IMR-90 (cell line): Measurements from ENCODE around the gene S100A13. TPM values are rescaled to one million over a fixed set of nuclear protein-coding genes. Genes with fewer than 3 reads are reported as not detected.
A peak's percentile ranks its signal among the peaks of the same experiment; 100 is the strongest.

Experiments used
- ATAC-seq: fragments of 200-7000 bp; cut with Tn5 transposase; 2 replicates; pipeline ENCODE4 v1.9.1; 2020; ENCODE audit warnings: low read depth, mild to moderate bottlenecking, moderate library complexity
- BruUV-seq: library from RNA; stranded (reverse); fragments of 400-500 nt; replicated peaks from 2 replicates; lab custom pipeline; 2021; lab: Mats Ljungman, UMichigan
- CTCF ChIA-PET: fragments of 300-600 bp; formaldehyde crosslinking; extraction: SDS; loops from one replicate; lab custom pipeline; 2021; ENCODE audit warnings: antibody characterized with exemption; lab: Yijun Ruan, JAX
- POLR2A ChIA-PET: fragments of 300-600 bp; sonication (Branson Sonifier 250); formaldehyde crosslinking; loops from one replicate; lab custom pipeline; 2022; ENCODE audit warnings: antibody characterized with exemption; ENCODE audit not compliant: unreplicated experiment; lab: Charles Lee
- DNase-seq: peaks from one replicate; pipeline ENCODE4 v3.0.0; 2013
- H2AFZ ChIP-seq: replicated peaks from 2 replicates; pipeline ENCODE3; 2013; ENCODE audit warnings: low read length, mild to moderate bottlenecking; ENCODE audit not compliant: poor library complexity
- H2AK5ac ChIP-seq: 2 replicates; pipeline ENCODE4 v1.6.1; 2013; ENCODE audit warnings: low read depth, low read length, inconsistent platforms
- H2AK9ac ChIP-seq: replicated peaks from 2 replicates; pipeline ENCODE3; 2013; ENCODE audit warnings: mild to moderate bottlenecking, low read depth, low read length, moderate library complexity; ENCODE audit not compliant: poor library complexity
- H2BK120ac ChIP-seq: 2 replicates; pipeline ENCODE4 v1.6.1; 2013; ENCODE audit warnings: low read depth, low read length, inconsistent platforms
- H2BK15ac ChIP-seq: 3 replicates; pipeline ENCODE4 v1.6.1; 2013; ENCODE audit warnings: low read depth, low read length, inconsistent platforms
- H2BK20ac ChIP-seq: 2 replicates; pipeline ENCODE4 v1.6.1; 2013; ENCODE audit warnings: low read depth, mild to moderate bottlenecking, inconsistent platforms, low read length, moderate library complexity
- H2BK5ac ChIP-seq: 2 replicates; pipeline ENCODE4 v1.6.1; 2013; ENCODE audit warnings: mild to moderate bottlenecking, low read depth, low read length, inconsistent platforms; ENCODE audit not compliant: poor library complexity, severe bottlenecking
- H3K14ac ChIP-seq: replicated peaks from 2 replicates; pipeline ENCODE4 v1.6.1; 2013; ENCODE audit warnings: low read depth, low read length, inconsistent platforms
- H3K18ac ChIP-seq: 2 replicates; pipeline ENCODE4 v1.6.1; 2013; ENCODE audit warnings: low read depth, low read length, control low read depth
- H3K23ac ChIP-seq: 2 replicates; pipeline ENCODE4 v1.6.1; 2013; ENCODE audit warnings: low read depth, low read length, inconsistent platforms
- H3K27ac ChIP-seq: 2 replicates; pipeline ENCODE4 v1.5.1; 2013; ENCODE audit warnings: mild to moderate bottlenecking, control low read depth, low read length; ENCODE audit not compliant: insufficient read depth
- H3K27me3 ChIP-seq: 2 replicates; pipeline ENCODE4 v1.6.1; 2013; ENCODE audit warnings: low read length; ENCODE audit not compliant: control insufficient read depth, insufficient read depth
- H3K36me3 ChIP-seq: 2 replicates; pipeline ENCODE4 v1.6.1; 2013; ENCODE audit warnings: low read length, mixed read lengths; ENCODE audit not compliant: control insufficient read depth, insufficient read depth
- H3K4ac ChIP-seq: 2 replicates; pipeline ENCODE4 v1.6.1; 2013; ENCODE audit warnings: low read depth, low read length, inconsistent platforms
- H3K4me1 ChIP-seq: 2 replicates; pipeline ENCODE4 v1.6.1; 2013; ENCODE audit warnings: low read length, mixed read lengths; ENCODE audit not compliant: control insufficient read depth, insufficient read depth
- H3K4me2 ChIP-seq: 2 replicates; pipeline ENCODE4 v1.6.1; 2013; ENCODE audit warnings: low read depth, mild to moderate bottlenecking, control low read depth, low read length, moderate library complexity
- H3K4me3 ChIP-seq: 2 replicates; pipeline ENCODE4 v1.5.1; 2013; ENCODE audit warnings: low read depth, mild to moderate bottlenecking, control low read depth, low read length, moderate library complexity; ENCODE audit not compliant: insufficient read depth
- H3K56ac ChIP-seq: 2 replicates; pipeline ENCODE4 v1.6.1; 2013; ENCODE audit warnings: low read length, inconsistent platforms; ENCODE audit not compliant: insufficient read depth; ENCODE audit errors: extremely low read depth
- H3K79me1 ChIP-seq, 2 experiments: 2 replicates each; pipeline ENCODE4 v1.6.1; 2013; ENCODE audit warnings: low read length in 2 of 2, inconsistent platforms in 1 of 2, low read depth in 1 of 2
- H3K9ac ChIP-seq: 2 replicates; pipeline ENCODE4 v1.6.1; 2013; ENCODE audit warnings: low read depth, low read length, control low read depth
- H3K9me1 ChIP-seq: 2 replicates; pipeline ENCODE4 v1.6.1; 2013; ENCODE audit warnings: low read length, inconsistent platforms; ENCODE audit not compliant: insufficient read depth
- H3K9me3 ChIP-seq: 2 replicates; pipeline ENCODE4 v1.6.1; 2013; ENCODE audit warnings: low read length; ENCODE audit not compliant: control insufficient read depth, insufficient read depth
- H4K20me1 ChIP-seq: 2 replicates; pipeline ENCODE4 v1.6.1; 2013; ENCODE audit warnings: low read length, inconsistent platforms; ENCODE audit not compliant: insufficient read depth
- H4K5ac ChIP-seq: 2 replicates; pipeline ENCODE4 v1.6.1; 2013; ENCODE audit warnings: mild to moderate bottlenecking, low read depth, low read length, control low read depth
- H4K8ac ChIP-seq, 2 experiments: 2 replicates each; pipeline ENCODE4 v1.6.1; 2013; ENCODE audit warnings: low read depth in 2 of 2, low read length in 2 of 2, control low read depth in 1 of 2, inconsistent platforms in 1 of 2
- H4K91ac ChIP-seq: 2 replicates; pipeline ENCODE4 v1.6.1; 2013; ENCODE audit warnings: low read depth, low read length, inconsistent platforms; ENCODE audit not compliant: insufficient read depth
- POLR2A ChIP-seq: IDR thresholded peaks from 2 replicates; pipeline ENCODE4 v1.6.1; 2012; ENCODE audit warnings: mild to moderate bottlenecking, low read depth, low read length
- WGBS, 2 experiments: methylation state at CpG; one replicate each; pipeline versions ENCODE4 v1.1.5 to v1.1.7; 2013; ENCODE audit warnings: missing lambda C conversion rate in 2 of 2; ENCODE audit not compliant: insufficient read length in 1 of 2; ENCODE audit errors: extremely low coverage in 2 of 2; 5-methylcytosine and 5-hydroxymethylcytosine counted together
- dilution Hi-C: fragments of 300-500 bp; cut with HindIII; formaldehyde crosslinking; loops from one replicate; pipeline ENCODE4 v1.14.3; 2018; ENCODE audit warnings: low sequenced_read_pairs; ENCODE audit not compliant: unreplicated experiment
- in situ Hi-C: fragments of 300-500 bp; cut with MboI; formaldehyde crosslinking; loops from 3 replicates; pipeline ENCODE4 v1.14.3; 2019; ENCODE audit warnings: low sequenced_read_pairs, inconsistent platforms, mixed read lengths
- intact Hi-C: fragments of 100-400 bp; cut with micrococcal nuclease; formaldehyde crosslinking; loops from 2 replicates; pipeline ENCODE4 v1.10.0; 2022
- polyA plus RNA-seq, 3 experiments: library from polyadenylated mRNA; depleted of rRNA; stranded (reverse); fragments of >200 nt; gene quantifications; 2 replicates each; pipeline ENCODE4 v1.2.3, GENCODE V29; 2012; ENCODE audit warnings: low replicate concordance in 1 of 3
- total RNA-seq: library from RNA; depleted of rRNA; stranded (reverse); fragments of >200 nt; gene quantifications from 2 replicates; pipeline ENCODE4 v1.2.3, GENCODE V29; 2012

Gene S100A13
- total and polyA plus RNA-seq, 2 of the 4 experiments (the other 2 are of a cell fraction) = 122 to 468 TPM

DNA sequence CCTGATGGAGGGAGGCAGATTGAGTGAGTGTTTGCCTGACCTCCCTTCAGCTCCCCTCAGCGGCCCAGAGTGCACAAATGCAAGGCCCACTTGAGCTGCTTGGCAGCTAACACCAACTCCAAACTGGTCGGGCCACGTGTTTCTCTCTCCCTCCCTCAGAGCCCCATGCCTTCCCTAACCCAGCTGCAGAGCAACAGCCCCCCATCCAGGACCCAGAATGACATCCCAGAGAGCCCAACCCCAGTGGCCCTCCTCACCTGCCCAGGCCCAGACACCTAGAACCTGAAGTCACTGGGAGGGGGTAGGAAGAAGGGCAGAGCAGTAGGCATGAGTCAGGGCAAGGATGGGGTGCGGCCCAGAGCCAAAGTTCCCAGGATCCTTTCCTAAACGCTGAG lies 10.4 kb downstream of the S100A13 start:
- WGBS, 2 experiments = no CpG with 5 or more reads among the region's 5 CpGs
- DNase-seq = no peak
- no peaks in the 10 kb centered on the region for H3K9me3 ChIP-seq
- dilution Hi-C loops (no loop called here), intact Hi-C loops (loop anchor here (1.0 kb wide), 1 partner anchor 45 kb away; no protein-coding TSS in a partner anchor), in situ Hi-C loops (no loop called here)
- H3K9ac ChIP-seq = no peak overlapping the region
- no peak overlapping the region for H3K18ac ChIP-seq
- no peak overlapping the region for H3K56ac ChIP-seq
- H2BK5ac ChIP-seq = no peak overlapping the region
- peak overlapping the region; percentile 26; the same call in 1 of the 2 replicates for H2BK120ac ChIP-seq
- no peak overlapping the region for H3K27ac ChIP-seq
- no peak overlapping the region; a peak in 1 of 4 replicates for H4K8ac ChIP-seq
- peak overlapping the region; percentile 40 for H3K4ac ChIP-seq
- H3K79me1 ChIP-seq = peaks cover 6 to 8% of the 10 kb centered on the region in 2 experiments
- peak overlapping the region; percentile 12 for H2AFZ ChIP-seq
- POLR2A ChIA-PET = no interaction called here
- BruUV-seq = no TSS peak
- H3K4me2 ChIP-seq = no peak overlapping the region
- peak overlapping the region; percentile 88 for H2AK9ac ChIP-seq
- H2AK5ac ChIP-seq = peak overlapping the region; percentile 48; the same call in 1 of the 2 replicates
- CTCF ChIA-PET = interaction anchor here (0.8 to 2.3 kb wide), 3 partner anchors 10 to 41 kb away, joined by 3 to 6 read pairs (median 3); partner anchors contain the start of genes CHTOP and S100A13
- no peaks in the 10 kb centered on the region for H4K20me1 ChIP-seq
- peaks cover 18% of the 10 kb centered on the region for H3K36me3 ChIP-seq
- no peaks in the 10 kb centered on the region for H3K27me3 ChIP-seq
- no peak overlapping the region for H3K14ac ChIP-seq
- H2BK15ac ChIP-seq = no peak overlapping the region
- 0 out of 2 replicates have a peak overlapping the region, but pooled peaks have one; percentile 7 for H3K23ac ChIP-seq
- H2BK20ac ChIP-seq = no peak overlapping the region
- H4K5ac ChIP-seq = peak overlapping the region; percentile 44
- H3K4me3 ChIP-seq = no peak overlapping the region
- H3K4me1 ChIP-seq = peaks cover 9% of the 10 kb centered on the region; the same call in 1 of the 2 replicates
- H4K91ac ChIP-seq = no peak overlapping the region; the same call in 1 of the 2 replicates
- no peaks in the 10 kb centered on the region for H3K9me1 ChIP-seq
- no peak for ATAC-seq
- no peak for TF ChIP-seq POLR2A
